Transverse colon (tissue), 4 donors: ENCODE measurements around the gene LMO7.

Source experiments
- POLR2AphosphoS5 ChIP-seq, 3 donors: sonication (generic); formaldehyde crosslinking; IDR thresholded peaks; one replicate each; pipeline ENCODE4 v1.6.1; 2016; ENCODE audit warnings: antibody characterized with exemption in 3 of 3
- TF ChIP-seq, protein P1 (sequence below), 5 experiments: fragments of 200-600 bp in 3 of 5; fragments of 450-650 bp in 2 of 5; sonication (generic) in 3 of 5; IDR thresholded peaks; 1 replicate in 2 of 5; 2 replicates in 3 of 5; pipeline ENCODE4 v1.5.1; 2016 to 2017; ENCODE audit warnings: antibody characterized with exemption in 5 of 5, inconsistent platforms in 3 of 5, mild to moderate bottlenecking in 2 of 5, moderate library complexity in 1 of 5

- TF ChIP-seq, protein P1, sequence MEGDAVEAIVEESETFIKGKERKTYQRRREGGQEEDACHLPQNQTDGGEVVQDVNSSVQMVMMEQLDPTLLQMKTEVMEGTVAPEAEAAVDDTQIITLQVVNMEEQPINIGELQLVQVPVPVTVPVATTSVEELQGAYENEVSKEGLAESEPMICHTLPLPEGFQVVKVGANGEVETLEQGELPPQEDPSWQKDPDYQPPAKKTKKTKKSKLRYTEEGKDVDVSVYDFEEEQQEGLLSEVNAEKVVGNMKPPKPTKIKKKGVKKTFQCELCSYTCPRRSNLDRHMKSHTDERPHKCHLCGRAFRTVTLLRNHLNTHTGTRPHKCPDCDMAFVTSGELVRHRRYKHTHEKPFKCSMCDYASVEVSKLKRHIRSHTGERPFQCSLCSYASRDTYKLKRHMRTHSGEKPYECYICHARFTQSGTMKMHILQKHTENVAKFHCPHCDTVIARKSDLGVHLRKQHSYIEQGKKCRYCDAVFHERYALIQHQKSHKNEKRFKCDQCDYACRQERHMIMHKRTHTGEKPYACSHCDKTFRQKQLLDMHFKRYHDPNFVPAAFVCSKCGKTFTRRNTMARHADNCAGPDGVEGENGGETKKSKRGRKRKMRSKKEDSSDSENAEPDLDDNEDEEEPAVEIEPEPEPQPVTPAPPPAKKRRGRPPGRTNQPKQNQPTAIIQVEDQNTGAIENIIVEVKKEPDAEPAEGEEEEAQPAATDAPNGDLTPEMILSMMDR (IDR thresholded peaks at IDR 0.05), result no peak
- no peak for TF ChIP-seq POLR2AphosphoS5 (IDR thresholded peaks at IDR 0.05)
Measured at GRCh38 chr13:75832812-75833211, 196.7 kb downstream of the LMO7 start.
